ENCODE results near the gene ZCRB1.

Gene ZCRB1

DNA sequence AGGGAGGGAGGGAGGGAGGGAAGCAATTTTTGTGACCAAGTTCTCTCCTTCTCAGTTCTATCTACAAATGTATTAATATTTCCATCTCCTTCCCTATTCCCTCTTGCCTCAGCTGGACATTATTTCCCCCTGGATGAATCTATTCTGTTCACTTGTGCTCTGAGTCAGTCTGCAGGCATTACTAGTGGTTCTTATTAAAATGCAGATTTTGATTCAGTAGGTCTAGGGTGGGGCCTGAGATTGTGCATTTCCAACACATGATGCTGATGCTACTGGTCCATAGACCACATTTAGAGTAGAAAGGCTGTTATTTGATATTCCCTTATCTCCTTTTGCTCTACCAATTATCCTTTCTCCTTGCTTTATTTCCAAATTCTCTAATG, 47.8 kb downstream of the ZCRB1 start:
- no peak for DNase-seq (ENCODE audit: low read depth)

DNA sequence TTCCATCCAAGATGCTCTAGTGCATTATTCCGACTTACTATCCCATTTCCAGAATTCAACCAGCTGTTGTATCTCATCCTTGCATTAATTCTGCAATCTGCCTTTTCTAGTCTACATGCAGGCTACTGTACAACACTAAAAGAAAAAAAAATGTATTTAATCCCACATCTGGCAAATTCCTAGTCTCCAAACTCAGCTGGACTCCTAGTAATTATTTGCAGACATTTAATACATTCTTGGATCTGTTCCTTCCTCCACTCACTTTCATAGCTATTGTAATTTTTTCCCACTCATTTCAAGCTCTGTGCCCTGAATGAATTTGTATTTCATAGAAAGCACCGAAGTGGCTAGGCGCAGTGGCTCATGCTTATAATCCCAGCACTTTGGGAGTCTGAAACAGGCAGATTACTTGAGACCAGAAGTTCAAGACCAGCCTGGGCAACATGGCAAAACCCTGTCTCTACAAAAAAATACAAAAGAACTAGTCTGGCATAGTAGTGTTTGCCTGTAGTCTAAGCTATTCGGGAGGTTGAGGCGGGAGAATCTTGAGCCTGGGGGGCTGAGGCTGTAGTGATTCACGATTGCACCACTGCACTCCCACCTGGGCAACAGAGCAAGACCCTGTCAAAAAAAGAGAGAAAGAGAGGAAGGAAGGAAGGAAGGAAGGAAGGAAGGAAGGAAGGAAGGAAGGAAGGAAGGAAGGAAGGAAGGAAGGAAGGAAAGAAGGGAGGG, 48.3 kb downstream of the ZCRB1 start:
- DNase-seq (ENCODE audit: low read depth): no peak

DNA sequence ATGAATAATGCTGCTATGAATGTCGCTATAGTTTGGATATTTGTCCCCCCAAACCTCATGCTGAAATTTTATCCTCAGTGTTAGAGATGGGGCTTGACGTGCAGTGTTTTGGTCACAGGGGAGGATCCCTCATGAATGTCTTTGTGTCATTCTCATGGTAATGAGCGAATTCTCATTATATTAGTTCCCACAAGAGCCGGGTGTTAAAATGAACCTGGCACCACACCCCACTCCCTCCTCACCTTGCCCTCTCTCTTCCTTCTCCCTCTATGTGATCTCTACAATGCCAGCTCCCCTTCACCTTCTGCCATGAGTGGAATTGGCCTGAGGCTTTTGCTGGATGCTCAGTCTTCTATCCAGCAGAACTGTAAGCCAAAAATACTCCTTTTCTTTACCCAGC, 50.4 kb downstream of the ZCRB1 start:
- DNase-seq (ENCODE audit: low read depth): no peak

DNA sequence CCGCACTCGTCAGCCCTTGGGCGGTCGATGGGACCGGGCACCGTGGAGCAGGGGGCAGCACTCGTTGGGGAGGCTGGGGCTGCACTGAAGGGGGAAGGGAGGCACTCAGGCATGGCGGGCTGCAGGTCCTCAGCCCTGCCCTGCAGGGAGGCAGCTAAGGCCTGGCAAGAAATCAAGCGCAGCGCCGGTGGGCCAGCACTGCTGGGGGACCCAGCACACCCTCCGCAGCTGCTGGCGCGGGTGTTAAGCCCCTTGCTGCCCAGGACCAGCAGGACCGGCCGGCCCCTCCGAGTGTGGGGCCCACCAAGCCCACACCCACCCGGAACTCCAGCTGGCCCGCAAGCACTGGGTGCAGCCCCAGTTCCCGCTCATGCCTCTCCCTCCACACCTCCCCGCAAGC, 52.2 kb downstream of the ZCRB1 start:
- DNase-seq (ENCODE audit: low read depth): no peak

DNA sequence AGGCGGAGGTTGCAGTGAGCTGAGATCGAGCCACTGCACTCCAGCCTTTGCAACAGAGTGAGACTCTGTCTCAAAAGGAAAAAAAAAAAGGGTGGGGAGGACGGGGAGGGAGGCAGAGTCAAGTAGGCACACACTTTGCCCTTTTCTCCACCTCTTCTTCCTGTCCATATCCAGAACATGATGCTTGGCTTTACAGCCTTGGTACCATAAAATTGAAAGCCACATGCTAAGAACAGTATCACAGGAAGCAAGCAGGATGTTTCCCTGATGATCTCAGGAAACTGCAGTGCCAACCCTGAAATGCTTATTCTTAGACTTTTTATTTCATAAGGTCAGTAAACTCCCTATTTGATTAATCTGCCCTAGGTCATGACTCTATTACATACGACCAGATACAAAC, 55.3 kb downstream of the ZCRB1 start:
- DNase-seq (ENCODE audit: low read depth): no peak

DNA sequence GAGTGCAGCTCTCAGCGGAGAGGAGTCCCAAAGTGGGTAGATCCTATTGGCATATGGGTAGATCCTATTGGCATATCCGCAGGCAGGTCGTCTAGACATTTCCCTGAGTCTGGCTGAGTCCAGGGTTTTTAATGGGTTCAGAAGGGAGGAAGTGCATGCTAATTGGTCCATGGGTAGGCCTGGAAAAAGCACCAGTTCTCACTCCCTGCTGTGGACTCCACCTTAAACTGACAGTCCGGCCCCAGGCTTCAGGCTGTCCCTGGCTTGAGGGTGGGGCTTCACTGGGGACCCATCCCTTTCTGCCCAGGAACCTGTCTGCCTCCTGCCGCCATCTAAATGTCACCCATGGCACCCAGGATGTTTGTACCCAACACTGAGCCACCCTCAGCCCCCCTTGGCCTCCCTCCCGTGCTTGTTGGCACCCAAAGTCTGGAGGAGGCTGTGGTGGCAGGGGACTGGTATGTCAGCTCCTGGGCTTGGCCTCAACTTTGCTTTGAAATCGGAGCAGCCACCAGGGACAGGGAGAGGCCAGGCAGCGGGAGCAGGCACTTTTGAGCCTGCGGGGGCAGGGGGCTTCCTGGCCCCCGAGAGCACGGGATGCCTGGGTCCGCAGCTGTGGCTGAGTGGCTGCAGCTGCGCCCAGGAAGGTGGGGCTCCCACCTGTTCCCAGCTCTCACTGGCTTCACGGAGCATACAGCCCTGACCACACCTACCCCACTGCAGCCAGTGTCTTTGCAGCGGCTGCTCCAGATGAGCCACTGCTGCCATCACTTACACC, 58.3 kb downstream of the ZCRB1 start:
- DNase-seq (ENCODE audit: low read depth): no peak

DNA sequence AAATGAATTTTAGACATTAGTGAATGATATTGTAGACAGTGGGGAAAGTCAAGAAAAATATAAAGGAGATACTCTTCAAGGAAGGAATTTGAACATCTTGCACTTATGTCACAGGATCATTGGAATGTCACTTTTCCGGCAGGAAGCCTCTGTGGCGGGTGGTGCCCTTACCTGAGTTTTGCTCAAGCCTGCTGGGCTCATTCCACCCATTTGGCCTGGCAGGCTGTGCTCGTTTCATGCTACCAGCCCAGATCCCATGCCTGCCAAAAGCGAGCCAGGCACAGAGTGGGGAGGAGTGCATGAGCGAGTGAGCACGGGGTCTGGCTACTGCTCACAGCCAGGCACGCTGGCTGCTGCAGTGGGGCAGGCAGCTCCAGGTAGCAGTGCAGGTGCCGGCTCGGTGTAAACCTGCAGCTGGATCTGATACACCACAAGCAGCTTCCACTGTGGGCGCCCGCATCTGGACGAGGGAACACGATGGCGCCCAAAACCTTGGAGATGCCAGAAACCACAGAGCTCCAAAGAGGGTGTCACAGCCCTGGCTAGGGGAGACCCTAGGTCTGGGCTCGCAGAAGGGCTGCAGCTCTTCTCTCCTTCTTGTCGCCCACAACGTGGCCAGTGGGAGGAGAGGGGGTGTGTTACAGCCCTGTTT, 59.2 kb downstream of the ZCRB1 start:
- no peak for DNase-seq (ENCODE audit: low read depth)

DNA sequence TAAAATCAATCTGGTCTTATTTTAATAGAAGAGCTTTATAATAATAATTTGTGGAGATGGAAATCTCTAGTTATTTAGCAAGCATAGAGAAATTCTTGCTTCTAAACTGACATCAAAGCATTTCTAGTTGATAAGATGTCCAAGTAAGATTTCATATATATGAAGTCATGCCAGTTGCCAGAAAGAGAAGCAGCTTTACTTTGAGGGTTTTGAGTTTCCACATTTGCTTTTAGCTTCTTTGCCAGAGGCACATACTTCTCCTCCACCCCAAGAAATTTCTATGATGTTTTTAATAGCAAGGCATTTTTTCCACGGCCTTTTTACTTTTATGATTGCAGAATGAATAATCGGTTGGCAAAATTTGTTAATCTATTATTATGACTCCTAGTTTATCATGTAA, 63.6 kb downstream of the ZCRB1 start:
- DNase-seq (ENCODE audit: low read depth): no peak

Measured in stimulated activated CD8-positive, alpha-beta memory T cell treated with anti-CD3 and anti-CD28 coated beads, Interleukin-7, amount 100 ng/mL, for 24 hours (primary cell).